ENCODE results near the gene PRLR.
"Not testable (repeated sequence)": the region's sequence is repeated elsewhere in the genome, so short reads cannot be mapped to it uniquely, and the experiment has no call there.

PRLR gene

GRCh38 chr5:35117967-35118366 is 112.3 kb downstream of the PRLR start:
- no peak overlapping the region for H3K4me3 ChIP-seq
- TF ChIP-seq, protein P1, sequence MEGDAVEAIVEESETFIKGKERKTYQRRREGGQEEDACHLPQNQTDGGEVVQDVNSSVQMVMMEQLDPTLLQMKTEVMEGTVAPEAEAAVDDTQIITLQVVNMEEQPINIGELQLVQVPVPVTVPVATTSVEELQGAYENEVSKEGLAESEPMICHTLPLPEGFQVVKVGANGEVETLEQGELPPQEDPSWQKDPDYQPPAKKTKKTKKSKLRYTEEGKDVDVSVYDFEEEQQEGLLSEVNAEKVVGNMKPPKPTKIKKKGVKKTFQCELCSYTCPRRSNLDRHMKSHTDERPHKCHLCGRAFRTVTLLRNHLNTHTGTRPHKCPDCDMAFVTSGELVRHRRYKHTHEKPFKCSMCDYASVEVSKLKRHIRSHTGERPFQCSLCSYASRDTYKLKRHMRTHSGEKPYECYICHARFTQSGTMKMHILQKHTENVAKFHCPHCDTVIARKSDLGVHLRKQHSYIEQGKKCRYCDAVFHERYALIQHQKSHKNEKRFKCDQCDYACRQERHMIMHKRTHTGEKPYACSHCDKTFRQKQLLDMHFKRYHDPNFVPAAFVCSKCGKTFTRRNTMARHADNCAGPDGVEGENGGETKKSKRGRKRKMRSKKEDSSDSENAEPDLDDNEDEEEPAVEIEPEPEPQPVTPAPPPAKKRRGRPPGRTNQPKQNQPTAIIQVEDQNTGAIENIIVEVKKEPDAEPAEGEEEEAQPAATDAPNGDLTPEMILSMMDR (IDR thresholded peaks at IDR 0.05): no peak
- no peak for DNase-seq (ENCODE audit: low spot score)
- no peak overlapping the region for H3K27ac ChIP-seq

DNA sequence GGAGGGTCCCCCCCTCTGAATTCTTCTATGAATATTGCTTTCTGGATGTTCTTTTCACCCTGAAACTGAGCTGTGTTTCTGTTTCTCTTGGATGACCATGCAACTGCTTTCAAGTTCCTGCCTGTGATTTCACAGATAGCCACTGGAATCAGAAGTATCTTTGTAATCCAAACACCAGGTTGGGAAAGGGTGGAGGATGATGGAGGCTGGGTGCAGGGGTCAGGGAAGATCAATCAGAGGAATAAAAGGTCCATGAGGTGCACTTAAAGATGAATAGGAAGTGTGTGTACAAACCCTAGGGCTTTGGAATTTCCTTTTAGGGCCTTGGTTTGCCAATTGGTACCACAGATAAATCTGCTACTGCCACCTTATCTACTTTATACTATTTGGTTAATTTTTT is 114.4 kb downstream of the PRLR start:
- TF ChIP-seq, protein P1 (IDR thresholded peaks at IDR 0.05): no peak
- H3K27ac ChIP-seq: no peak overlapping the region
- DNase-seq (ENCODE audit: low spot score): no peak
- no peak overlapping the region for H3K4me3 ChIP-seq

DNA sequence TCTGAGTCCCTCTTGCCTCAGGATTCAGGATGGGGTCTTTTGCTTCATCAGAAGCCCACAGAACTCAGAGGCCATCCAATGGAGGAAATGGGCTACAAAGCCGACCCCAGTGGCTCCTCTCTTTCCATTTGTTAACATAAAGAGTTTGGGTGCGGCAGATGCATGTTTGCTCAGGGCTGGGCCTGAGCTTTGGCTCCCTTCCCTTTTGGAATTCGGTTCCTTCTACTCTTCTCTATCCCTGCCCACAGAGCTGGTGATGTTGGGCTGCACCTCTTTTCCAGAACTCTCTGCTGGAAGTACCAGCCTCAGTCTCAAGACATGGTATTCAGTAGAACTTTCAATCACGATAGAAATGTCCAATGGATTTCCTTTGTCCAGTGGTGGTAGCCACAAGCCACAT is 115.6 kb downstream of the PRLR start:
- no peak for DNase-seq (ENCODE audit: low spot score)
- Histone ChIP-seq H3K27ac (no peak overlapping the region), H3K4me3 (no peak overlapping the region)
- TF ChIP-seq, protein P1 (IDR thresholded peaks at IDR 0.05): no peak

- Histone ChIP-seq H3K27ac (no peak overlapping the region), H3K4me3 (no peak overlapping the region)
- TF ChIP-seq, protein P1 (IDR thresholded peaks at IDR 0.05): no peak
- DNase-seq (ENCODE audit: low spot score): no peak
Measured at GRCh38 chr5:35112300-35112699, 118.0 kb downstream of the PRLR start.

- not testable (repeated sequence) for H3K4me3 ChIP-seq; DNase-seq (ENCODE audit: low spot score); H3K27ac ChIP-seq
Measured at GRCh38 chr5:35104550-35104949, 125.7 kb downstream of the PRLR start.

- no peak overlapping the region for H3K4me3 ChIP-seq
- TF ChIP-seq, protein P1 (IDR thresholded peaks at IDR 0.05): no peak
- H3K27ac ChIP-seq: no peak overlapping the region
- DNase-seq (ENCODE audit: low spot score): no peak
Measured at GRCh38 chr5:35103637-35104299, 126.5 kb downstream of the PRLR start.

DNA sequence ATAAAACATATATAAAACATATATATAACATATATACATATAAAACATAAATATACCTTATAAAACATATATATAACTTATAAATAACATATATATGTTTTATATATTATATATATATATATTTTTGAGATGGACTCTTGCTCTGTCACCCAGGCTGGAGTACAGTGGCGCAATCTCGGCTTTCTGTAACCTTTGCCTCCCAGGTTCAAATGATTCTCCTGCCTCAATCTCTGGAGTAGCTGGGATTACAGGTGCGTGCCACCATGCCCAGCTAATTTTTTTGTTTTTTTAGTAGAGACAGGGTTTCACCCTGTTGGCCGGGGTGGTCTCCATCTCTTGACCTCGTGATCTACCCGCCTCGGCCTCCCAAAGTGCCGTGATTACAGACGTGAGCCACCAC is 128.6 kb downstream of the PRLR start:
- H3K4me3 ChIP-seq; H3K27ac ChIP-seq; DNase-seq (ENCODE audit: low spot score): not testable (repeated sequence)

DNA sequence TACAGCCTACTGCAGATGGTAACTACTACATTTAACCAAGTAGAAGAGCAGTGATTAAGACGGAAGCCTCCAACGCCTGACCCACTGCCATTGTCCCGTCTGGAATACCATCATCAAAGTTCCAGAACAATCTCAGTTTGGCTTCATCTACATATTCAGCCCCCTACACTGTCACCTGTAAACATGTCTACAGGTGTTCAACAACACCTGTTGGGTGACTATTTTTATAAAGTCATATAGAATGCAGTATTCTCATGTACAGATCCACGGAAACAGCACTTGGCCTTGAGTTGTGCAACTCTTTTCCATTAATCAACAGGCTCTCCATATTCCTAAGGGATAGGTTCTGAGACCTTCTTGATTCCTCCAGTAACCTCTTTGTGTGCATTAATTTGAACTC is 129.3 kb downstream of the PRLR start:
- no peak for DNase-seq (ENCODE audit: low spot score)
- H3K4me3 ChIP-seq: no peak overlapping the region
- no peak overlapping the region for H3K27ac ChIP-seq
- TF ChIP-seq, protein P1 (IDR thresholded peaks at IDR 0.05): no peak

Measured in coronary artery (tissue), 2 donors.